GM19467 (cell line): ENCODE results near the gene GUCA2A.
"Not testable (repeated sequence)": the region's sequence is repeated elsewhere in the genome, so short reads cannot be mapped to it uniquely, and the experiment has no call there.

Experiments used
- ATAC-seq: cut with Tn5 transposase; IDR thresholded peaks from one replicate; pipeline ENCODE4 v1.9.1; 2021; ENCODE audit warnings: mild to moderate bottlenecking, moderate library complexity; ENCODE audit not compliant: unreplicated experiment

Gene GUCA2A, protein sequence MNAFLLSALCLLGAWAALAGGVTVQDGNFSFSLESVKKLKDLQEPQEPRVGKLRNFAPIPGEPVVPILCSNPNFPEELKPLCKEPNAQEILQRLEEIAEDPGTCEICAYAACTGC

DNA sequence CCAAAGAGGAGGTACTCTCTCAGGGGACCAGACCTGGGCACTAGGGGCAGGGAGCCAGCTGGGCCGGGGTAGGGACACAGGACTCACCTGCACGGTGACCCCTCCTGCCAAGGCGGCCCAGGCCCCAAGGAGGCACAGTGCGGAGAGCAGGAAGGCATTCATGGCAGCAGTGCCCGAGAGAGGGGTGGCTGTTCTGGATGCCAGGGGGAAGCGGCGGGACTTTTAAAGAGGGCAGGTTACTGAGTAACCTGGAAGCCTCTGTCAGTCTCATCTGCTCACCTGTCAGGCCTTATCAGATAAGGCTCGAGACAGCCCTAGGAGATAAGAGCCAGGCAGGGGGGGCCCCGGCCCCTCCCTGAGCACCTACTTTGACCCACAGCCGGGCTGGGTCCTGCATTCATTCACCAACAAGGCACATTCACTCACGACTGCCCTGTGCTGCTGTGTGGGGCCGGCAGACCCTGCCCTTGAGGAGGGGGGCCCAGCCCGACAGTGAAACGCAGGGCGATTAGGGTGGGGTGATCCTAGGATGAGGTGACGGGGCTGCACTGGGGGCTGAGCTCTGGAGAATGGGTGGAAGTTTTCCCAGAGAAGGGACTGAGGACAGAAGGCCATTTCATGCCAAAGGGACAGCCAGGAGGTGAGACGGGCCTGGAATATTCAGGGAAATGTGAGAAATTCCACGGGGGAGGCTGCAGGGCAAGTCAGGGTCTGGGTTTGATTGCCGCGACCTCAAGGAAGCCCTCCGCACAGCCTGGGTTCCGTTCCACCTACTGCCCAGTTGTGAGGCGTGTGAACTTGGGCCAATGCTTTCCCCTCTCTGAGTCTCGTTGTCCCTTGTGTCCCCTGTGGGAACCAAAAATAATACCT, at the start of gene GUCA2A:
TSS of gene GUCA2A (minus strand) at position 195 of the 870 bp plus-strand sequence. CDS start at position 162, 33 bp downstream.
- no peak for ATAC-seq

DNA sequence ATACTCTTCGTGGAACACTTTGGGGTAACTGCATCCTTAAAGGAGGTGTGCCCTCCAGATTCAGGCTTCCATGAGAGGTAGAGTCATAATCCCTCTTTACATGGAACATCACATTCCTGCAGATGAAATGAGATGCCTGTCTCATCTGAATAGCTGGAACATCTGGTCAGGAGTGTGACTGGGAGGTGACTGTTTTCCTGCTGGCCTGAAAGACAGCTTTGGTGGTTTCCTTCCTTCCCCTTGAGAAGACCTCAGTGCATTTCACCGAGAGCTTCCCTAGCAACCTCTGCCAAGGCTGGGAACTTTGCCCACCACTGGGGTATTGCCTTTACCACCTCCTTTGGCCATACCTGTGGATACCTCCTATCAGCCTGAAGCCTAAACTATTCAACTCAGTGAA, 46.7 kb upstream of the GUCA2A start:
- no peak for ATAC-seq

DNA sequence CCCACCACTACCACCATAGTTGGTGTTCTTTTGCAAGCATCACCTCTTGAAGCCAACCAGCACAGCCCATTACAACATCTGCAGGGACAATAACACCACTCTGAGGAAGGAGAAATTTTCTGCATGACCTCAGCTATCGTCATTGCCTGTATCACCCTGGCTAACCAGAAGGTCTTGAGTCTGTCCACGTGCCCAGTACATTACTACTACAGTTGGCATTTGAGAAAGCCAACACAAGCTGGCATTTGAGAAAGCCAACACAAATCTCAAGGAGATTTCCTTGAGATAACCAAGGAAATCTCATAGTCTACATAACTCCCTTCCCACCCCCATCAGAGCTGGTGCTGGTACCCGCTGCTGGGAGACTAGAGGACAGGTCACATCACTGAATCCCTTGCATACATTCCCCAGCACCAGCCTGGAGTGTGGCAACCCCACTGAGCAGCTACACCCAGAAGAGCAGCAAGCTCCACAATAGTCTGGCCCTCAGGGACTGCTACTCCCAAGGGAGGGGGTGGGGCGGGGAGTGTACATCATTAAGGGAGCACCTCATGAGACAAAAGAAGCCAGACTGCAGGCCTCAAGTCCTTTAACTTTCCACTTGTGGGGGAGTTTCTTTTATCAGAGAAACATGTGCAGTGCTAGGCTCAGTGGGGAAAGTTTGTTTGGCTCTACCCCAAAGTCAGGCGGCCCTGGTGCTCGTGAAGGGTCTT, 46.0 kb upstream of the GUCA2A start:
- no peak for ATAC-seq

DNA sequence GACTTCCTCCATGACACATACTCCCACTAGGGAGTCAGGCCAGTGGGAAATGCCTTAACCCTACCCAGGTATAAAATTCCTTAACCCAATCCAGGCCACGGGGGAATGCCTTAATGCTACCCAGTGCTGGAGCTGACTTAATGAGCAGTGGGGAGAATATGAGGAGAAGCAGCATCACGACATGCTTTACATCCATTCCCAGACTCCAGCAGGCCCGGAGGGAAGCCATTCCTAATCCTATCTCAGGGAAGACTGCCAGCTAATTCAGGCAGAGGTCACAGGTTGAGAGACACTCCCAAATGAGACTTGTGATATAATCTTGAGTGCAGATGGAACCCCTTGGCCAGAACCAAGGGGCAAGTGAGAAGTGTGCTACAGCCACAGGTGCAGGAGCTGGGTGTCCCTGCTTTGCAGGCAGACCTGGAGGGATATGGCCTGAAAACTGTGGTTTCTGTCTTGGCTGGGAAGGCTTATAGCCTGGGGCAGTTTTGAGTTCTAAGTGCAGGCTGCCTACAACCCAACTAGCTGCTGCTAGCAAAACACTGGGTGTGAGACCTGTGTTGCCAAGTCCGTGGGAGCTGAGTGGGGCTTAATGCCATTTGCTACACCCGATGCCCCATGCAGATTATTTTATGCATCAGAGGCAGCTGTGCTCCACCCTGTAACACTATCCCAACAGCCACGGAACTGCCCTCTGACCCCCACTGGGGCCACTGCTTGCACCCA, 45.1 kb upstream of the GUCA2A start:
- ATAC-seq: no peak

DNA sequence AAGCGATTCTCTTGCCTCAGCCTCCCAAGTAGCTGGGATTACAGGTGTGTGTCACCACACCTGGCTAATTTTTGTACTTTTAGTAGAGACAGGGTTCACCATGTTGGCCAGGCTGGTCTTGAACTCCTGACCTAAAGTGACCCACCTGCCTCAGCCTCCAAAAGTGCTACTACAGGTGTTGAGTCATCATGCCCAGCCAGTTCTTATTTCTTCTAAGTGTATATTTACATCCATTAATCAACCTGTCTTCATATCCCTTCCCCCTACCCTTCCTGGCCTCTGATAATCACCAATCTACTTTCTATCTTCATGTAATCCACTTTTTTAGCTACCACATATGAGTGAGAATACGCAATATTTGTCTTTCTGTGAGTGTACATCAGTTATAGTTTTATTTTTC, 42.4 kb upstream of the GUCA2A start:
- ATAC-seq: not testable (repeated sequence)

DNA sequence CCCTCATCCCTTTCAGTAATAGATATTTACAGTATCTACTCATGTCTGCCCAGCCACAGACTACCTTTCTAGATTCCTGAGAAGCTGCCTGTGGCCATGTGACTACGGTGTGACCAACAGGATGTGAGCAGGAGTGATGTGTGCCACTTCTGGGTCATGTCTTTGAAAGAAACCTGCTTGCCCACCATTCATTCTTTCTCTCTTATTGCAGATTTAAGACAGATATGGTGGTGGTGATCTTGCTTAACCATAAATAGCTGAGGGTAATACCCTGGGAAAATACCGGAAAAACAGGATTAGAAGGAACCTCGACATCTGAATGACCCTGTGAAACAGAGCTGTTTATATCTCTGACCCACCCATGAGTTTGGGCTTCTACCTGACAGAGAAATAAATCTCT, 41.6 kb upstream of the GUCA2A start:
- no peak for ATAC-seq

DNA sequence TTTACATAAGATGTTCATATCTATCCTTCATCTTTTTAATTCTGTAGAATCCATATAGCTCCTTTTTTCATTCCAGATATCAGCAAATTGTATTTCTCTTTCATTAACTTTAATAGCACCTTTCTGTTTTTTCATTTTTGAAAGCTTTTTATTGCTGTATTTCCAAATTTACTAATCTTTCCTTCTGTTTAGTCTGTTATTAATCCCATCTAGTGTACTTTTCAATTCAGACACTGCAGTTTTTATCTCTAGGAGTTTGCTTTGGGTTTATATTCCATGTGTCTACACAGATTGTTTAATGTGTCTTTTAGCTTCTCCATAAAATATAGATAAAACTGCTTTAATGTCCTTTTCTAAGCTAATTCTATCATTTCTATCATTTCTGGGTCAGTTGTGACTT, 37.4 kb upstream of the GUCA2A start:
- ATAC-seq: no peak

DNA sequence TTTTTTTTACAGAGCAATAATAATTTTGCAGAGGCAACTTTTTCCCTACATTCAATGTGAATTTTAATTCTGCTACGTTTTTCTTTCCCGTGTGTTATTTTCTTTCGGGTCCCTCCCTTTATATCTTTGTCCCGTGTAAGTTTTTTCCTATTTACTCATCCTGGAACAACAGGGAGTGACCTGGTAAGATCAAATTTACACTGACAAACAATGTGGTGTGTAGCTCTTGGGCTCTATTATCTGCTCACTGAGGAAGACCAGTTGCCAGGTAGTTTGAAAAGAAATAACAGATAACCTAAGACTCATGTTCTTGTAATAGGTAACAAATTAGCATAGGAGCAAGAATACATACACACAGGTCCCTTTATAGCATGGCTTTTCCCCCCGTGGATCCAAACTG, 33.7 kb upstream of the GUCA2A start:
- ATAC-seq: no peak

DNA sequence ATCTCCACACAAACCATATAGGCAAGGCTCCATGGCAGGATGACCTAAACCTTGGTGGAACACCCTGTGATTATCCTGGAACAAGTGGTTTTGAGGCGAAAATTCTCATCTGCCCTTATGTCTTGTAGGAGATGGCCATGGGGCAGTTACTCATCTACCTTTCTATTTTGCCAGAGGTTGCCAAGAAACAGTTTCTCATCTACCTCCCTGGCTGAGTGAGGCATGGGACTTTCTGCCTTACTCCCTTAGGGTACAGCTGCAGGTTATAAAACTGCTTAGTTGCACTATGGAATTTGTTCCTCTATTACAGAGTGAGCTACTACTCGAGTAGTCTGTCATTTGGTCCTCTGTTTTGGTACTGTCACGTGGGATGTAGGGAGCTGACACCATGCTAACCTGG, 31.3 kb upstream of the GUCA2A start:
- no peak for ATAC-seq

DNA sequence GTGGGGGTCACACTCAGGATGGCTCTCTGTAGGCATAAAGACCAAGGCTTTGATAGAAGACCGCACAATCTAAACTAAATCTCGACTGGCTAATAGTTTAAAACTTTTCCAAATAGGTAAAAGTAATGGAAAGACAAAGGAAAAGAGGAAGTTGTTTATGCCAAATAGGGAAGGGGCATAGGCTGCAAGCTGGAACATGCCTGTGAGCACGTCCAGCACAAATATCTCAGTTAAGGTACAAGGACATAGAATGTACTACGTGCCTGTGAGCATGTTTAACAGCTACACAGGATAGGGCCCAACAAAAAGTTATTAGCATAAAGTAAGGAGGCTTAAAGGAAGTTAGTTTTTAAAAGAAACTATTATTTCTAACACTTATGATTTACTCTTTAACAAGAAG, 27.6 kb upstream of the GUCA2A start:
- ATAC-seq: no peak

DNA sequence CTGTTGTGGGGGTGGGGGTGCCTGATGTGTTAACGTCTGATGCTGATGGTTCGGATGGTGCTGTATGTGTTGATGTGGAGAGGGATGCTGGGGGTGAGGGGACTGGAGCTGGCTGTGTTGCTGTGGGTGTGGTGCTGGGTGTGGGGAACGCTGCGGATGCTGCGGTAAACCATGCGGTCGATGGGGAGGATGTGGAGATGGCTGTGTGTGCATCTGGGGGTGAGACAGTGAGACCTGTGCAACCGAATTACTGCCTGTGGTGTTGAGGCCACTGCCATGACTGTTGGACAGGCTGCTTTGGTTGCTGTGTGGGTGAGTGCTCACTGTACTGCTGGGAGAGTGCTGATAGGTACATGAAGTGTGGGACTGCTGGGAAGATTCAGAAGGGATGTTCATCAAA, 26.8 kb upstream of the GUCA2A start:
- no peak for ATAC-seq

DNA sequence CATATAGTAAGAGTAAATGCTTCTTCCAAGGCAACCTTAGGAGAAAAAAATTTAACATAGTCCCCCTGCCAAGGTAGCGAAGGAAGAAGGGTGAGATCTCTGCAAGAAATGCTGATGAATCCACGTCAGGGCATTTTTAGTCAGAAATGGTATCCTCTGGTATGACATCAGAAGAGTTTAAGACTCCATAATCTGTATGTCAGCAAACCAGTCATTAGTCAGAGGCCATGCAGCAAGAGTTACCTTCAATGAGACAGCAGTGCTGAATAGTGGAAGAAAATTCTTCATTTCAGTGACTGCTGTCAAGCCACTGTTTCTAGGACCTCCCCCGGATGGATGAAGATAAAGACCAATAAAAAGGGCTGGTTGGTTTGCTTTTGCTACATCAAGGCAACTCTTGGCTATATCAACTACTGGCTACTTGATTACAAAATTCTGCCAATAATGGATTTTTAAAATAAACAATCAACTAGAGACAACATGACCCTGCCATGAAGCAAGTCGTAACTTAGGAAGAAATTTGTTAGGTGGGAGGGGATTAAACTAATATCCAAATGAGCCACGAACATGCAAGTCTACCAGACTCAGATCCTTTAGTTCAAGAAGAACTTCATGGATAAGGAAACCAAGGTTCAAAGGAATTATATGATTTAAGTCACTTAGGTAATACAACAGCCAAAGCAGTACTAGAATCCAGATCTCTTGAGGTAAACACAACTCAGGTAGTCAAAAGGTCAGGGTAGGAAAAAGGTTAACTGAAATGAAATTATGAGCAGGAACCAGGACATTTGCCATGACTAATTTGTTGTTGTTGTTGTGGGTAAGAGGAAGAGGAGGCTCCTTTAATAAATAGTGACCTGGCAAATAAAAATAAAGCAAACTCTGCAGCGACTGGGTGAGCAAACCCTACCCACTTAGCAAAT, 25.6 kb upstream of the GUCA2A start:
- no peak for ATAC-seq

DNA sequence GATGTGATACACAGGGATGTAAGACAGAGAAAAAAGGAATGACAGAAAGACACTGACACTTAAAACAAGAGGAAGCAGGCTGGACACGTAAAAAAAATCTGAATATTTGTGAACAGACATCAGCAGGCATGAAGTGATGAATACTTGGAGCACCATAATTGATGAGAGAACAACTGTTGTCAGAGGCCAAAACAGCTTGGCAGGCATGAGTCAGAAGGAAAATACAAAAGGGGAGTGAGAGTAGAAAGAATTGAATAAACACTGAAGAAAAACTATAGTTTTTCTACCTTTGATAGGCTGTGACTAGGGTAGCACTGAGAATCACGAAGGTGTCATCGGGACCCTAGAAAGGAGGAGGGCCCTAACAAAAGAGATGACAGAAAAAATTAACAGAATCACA, 21.6 kb upstream of the GUCA2A start:
- ATAC-seq: no peak

DNA sequence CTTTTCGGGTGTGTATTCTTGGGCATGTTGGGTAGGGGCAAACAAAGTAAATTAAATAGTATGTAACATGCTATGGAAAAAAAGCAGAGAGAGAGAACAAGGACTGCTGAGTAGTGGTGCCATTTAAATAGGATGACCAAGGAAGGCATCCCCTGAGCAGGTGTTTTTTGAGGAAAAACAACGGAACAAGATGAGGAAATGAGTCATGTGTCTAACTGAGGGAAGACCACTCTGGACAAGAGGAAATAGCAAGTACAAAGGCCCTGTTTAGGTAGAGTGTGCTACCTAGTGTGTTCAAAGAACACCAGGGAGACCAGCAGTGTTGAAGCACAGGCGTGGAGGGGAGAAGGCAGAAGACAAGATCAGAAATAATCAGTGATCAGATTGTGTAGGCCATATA, 20.1 kb upstream of the GUCA2A start:
- no peak for ATAC-seq

DNA sequence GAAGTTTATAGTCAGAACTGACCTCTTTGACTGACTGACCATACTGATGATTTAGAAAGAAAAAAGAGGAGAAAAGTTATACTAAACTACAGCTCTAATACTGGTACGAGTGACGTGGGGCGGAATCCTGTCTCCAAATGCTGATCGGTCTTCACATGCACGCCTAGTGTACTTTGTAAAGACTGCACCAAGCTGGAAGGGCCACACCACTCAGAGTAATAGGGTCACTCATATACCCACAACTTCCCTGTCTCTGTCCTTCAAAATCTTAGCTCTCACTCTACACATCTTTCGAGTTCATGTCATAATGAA, 19.4 kb upstream of the GUCA2A start:
- no peak for ATAC-seq

DNA sequence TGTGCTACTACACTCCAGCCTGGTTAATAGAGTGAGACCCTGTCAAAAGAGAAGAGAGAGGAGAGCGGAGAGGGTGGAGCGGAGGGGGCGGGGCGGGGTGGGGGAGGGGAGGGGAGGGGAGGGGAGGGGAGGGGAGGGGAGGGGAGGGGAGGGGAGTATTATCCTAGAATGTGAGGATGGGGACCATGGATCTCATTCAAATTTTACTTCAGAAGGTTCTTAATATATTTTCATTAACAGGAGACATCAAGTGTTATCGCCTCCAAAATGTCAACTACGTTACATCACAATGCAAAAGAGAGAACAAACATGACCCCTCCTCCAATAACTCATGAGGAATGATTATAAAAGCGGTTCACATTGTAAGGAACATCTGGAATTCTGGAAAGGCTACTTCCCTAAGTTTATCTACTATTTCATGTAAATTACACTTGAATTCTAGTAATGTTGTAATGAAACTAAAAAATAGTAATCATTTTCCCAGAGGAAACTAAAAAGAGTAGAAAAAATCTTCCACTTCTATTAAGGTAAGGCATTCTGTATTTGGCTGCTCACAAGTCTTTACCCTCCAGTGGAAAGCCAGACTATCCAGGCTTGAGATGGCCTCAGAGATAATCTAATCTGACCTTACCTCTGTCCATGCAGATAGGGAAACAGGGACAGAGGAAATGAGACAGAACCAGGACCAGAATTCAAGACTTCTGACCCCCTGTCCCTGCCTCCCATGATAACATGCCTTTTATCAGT, 18.8 kb upstream of the GUCA2A start:
- ATAC-seq: no peak

DNA sequence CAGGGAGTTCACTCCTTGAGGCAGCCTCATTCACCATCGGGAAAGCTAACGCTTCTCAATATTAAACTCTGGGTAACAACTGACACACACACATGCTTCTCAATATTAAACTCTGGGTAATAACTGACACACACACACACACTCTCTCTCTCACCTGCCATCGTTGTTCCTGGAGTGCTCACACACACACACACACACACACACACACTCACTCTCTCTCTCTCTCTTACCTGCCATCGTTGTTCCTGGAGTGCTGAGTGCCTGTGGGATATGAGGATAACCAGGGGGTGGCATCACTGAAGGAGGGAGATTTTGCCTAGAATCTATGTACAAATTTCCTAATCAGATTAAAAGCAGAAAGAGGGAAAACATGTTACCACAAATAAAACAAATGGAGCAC, 17.1 kb upstream of the GUCA2A start:
- no peak for ATAC-seq

DNA sequence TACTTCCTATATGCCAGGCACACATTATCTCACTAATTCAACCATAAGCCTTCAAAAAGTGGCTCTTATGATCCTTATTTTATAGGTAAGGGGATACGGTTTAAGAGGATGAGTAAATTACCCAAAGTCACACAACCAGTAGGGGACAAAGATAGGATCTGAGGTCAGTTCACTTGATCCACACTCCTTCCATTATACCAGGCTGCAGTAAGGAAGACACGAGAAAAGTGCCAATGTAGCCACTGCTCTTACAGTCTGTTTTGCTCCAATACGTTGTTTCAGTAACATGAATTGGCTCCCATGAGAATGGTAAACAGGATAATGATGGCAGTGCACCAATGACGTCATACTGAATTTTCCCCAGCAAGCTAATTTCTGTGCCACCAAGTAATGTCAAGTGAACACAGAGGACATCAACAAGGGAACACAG, 15.4 kb upstream of the GUCA2A start:
- ATAC-seq: no peak

DNA sequence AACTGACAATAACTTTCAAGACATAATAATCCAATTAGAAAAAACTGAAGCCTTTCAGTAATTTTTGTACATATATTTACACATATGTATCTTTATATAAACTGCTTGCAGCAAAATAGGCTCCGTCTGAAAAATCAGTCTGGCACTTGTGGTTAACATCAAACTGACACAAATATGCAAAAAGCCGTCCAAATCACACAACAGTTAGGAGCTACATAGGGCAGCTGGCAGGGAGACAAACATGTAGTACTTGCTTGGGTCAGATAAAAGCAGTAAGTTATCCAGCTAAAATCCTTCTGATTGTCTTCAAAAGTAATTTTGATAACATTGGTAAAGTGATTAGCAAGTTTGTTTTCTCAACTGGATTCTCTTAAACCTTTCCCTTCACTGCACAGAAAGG, 14.7 kb upstream of the GUCA2A start:
- no peak for ATAC-seq

DNA sequence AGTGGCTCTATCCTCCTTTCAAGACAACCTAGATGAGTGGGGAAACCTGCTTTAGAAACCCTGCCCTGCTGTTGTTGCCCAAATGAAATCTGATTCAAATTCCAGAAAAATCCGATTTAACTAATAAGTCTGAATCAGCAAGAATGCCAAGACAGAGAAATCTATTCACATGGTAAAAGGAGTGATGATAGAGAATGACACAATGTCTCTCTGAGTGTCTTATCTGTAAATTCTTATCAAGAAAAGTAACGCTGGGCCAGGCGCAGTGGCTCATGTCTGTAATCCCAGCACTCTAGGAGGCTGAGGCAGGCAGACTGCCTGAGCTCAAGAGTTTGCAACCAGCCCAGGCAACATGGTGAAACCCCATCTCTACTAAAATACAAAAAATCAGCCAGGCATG, 13.7 kb upstream of the GUCA2A start:
- no peak for ATAC-seq
